Activated T-helper 1 cell treated with Interleukin-2 at 50 U/mL for 16 hours (primary cell): ENCODE results near the gene KIZ.
"Not testable (repeated sequence)": the region's sequence is repeated elsewhere in the genome, so short reads cannot be mapped to it uniquely, and the experiment has no call there.

Experiments used
- DNase-seq: peaks from one replicate; pipeline ENCODE4 v3.0.0-alpha.2; 2020; ENCODE audit warnings: low read depth

The KIZ gene

GRCh38 chr20:21139881-21140566, 14.1 kb downstream of the KIZ start:
- no peak for DNase-seq

GRCh38 chr20:21141825-21142224, 15.9 kb downstream of the KIZ start:
- DNase-seq: no peak

DNA sequence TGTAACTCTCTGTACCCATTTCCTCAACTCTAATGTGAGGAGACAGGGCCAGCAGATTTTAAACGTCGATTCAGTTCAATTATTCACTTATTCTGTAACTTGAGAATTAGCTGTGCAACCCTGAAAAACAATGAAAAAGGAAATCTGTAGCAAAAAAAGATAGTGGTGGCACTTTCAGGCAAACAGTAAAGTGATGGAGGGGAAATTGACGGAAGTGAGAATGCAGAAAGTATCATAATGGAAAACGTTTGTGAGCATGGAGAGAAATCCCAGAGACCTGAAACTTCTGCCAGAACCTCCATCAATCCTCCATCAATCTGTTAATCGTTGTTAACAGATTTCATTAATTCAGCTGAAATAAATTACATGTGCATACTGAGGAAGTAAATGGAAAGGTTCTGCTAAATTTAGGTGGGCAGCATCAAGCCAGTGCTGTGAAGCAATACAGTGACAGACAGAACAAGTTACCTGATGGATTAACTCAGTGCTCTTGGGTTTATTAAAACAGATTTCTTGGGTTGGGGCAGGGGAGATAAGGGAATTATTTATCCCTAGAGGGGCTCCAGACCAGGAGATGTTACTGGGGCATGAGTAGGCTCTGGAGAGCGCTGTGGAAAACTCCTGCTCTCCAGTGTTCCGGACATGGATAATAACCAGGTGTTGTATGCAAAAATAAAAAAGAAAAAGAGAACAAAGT, 17.5 kb downstream of the KIZ start:
- DNase-seq: no peak

- DNase-seq: no peak
Measured at GRCh38 chr20:21145424-21145823, 19.5 kb downstream of the KIZ start.

DNA sequence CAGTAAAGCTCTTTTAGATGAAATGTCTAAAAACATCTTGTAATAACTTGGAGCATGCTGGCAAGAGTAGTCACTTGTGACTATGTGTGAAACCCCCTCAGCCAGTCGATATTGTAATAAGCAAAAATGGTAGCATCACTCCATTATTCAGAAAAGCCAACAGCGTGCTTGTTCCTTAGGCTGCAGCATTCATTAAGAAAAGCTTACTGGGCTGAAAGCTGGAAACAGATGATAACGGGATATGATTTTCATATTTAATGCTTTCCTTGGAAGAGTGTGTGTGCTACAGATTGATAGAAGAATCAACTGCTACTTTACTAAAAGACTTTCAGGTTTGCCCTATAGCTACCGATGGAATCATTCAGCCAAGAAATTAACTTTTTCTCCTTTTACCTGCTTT, 20.3 kb downstream of the KIZ start:
- no peak for DNase-seq

- no peak for DNase-seq
Measured at GRCh38 chr20:21147593-21147992, 21.7 kb downstream of the KIZ start.

- no peak for DNase-seq
Measured at GRCh38 chr20:21149344-21149743, 23.5 kb downstream of the KIZ start.

DNA sequence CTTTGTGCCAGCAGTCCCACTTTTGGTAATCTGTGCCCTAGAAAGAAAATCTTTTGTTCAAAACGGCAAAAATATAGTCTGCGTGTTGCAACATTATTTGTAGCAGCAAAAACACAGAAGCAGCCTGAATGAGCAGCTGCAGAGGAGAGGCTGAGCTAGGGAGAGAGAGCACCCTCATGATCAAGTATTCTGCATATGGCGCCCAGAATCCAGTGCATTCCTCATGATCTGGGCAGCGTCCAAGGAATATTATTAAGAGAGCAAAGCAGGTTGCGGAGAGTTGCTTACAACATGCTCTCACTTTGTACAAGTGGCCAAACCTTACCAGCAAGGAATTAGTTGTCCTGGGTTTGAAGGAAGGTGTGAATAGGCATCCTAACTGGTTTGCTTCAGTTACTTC, 25.9 kb downstream of the KIZ start:
- no peak for DNase-seq

DNA sequence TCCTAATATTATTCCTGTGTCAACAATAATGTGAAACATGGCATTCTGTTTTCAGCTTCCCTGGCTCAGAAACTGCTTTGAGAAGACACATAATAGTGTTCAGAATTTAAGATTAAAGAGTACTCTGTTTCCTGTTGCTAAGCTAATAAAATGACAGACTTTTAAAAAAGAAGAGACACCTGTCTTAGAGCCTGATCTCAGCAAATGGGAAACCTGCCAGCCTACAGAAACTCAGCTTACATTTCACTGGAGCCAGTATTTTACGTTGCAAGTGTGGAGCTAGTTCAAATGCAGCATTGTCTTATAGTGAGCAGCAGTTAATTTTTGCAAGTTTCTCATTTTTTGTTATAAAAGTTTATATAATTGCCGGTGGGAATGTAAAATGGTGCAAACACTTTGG, 28.8 kb downstream of the KIZ start:
- DNase-seq: no peak

GRCh38 chr20:21155268-21155667, 29.4 kb downstream of the KIZ start:
- DNase-seq: no peak

DNA sequence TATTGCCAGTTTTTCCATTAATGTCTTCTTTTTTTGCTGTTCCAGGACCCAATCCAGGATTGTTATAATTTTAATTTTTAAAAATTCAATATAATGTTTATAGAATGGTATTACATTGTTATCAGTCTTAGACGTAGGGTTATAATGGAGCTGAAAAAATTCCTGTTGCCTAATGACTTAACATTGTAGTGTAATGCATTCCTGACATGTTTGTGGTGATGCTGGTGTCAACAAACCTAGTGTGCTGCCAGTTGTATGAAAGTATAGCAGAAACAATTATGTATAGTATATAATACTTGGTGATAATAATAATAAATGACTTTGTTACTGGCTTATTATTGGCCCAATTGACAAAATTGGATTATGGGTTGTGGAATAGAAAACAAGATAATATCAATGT, 30.4 kb downstream of the KIZ start:
- no peak for DNase-seq

GRCh38 chr20:21157006-21157405, 31.1 kb downstream of the KIZ start:
- DNase-seq: no peak

- no peak for DNase-seq
Measured at GRCh38 chr20:21159658-21160380, 33.9 kb downstream of the KIZ start.

- DNase-seq: no peak
Measured at GRCh38 chr20:21161926-21162325, 36.0 kb downstream of the KIZ start.

DNA sequence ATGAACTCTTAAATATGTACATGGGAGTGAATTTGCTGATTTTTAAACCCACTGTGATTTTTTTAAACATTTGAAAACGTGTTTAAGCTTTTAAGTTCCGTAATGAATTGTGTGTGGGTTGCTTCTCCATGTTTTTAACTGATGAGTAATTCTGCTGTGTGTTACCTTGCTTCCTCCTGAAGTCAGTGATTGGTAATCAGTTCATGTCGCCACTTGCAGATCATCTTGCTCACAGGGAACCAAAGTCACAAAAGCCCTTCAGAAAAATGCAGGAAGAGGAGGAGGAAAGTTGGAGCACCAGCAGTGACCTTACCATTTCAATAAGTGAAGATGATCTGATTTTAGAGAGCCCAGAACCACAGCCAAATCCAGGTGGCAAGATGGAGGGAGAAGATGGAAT, 36.7 kb downstream of the KIZ start:
- no peak for DNase-seq

- DNase-seq: no peak
Measured at GRCh38 chr20:21166801-21167200, 40.9 kb downstream of the KIZ start.

GRCh38 chr20:21167261-21167660, 41.4 kb downstream of the KIZ start:
- DNase-seq: no peak

- not testable (repeated sequence) for DNase-seq
Measured at GRCh38 chr20:21168061-21168460, 42.2 kb downstream of the KIZ start.

DNA sequence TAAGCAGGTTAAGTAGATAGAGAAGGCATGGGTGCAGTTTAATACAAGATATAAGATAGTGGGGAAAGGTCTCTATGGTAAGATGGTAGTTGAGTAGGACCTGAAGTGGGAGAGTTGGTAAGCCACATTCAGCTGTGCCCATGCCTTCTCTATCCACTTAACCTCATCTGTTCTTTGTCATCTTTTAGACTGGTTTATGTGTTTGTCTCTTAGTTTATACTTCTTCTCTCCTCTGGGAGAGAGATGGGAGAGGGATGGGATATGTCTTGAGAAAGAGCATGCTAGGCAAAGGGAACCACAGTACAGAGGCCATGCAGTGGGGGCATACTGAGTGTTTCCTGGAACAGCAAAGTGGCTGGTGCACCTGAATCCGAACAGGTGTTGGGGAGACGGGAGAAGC, 46.7 kb downstream of the KIZ start:
- no peak for DNase-seq

DNA sequence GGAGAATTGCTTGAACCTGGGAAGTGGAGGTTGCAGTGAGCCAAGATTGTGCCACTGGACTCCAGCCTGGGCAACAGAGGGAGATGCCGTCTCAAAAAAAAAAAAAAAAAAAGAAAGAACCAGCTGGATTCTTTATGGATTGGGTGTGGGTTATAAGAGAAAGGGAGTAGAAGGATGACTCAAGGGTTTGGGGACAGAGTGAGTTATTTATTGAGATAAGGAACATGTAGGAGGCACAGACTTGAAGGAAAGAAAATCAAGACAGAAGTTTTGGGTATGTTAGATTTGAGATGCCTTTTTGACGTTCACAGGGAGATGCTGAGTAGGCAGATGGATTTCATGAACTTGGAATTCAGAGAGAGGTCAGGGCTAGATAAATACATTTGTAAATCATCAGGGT, 47.6 kb downstream of the KIZ start:
- no peak for DNase-seq

DNA sequence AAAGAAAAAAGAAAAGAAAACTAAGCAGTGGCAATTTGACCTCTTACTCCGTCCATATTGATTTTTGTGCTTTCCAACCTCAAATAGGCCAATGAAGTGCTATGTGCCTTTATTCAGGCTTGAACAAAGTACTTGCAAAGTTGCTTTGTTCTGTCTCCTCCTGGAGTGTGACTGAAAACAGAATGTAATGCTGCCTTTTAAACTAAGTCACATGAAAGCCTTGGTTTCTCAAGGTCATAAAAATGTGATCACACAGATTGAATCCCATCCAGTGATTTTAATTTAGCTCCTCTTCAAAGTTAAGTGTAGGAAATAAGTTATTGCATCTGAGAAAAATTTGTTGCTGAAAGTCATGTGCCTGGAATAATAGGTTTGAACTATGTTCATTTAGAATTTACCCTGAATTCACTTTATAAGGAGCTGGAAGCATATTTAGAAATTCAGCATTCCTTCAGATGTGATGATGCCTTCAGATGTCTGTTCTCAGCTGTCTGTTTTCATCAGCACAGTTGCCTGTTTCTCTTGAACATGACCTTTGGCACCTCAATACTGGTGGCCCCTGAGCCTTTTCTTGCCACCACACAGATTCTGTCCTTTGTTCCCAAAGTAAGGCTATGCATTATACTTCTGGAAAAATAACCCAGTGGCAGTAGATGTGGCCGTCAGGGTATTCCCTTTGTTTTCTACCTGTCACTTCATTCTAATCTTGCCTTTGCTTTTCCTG, 48.8 kb downstream of the KIZ start:
- no peak for DNase-seq

GRCh38 chr20:21175433-21175832, 49.6 kb downstream of the KIZ start:
- DNase-seq: no peak

DNA sequence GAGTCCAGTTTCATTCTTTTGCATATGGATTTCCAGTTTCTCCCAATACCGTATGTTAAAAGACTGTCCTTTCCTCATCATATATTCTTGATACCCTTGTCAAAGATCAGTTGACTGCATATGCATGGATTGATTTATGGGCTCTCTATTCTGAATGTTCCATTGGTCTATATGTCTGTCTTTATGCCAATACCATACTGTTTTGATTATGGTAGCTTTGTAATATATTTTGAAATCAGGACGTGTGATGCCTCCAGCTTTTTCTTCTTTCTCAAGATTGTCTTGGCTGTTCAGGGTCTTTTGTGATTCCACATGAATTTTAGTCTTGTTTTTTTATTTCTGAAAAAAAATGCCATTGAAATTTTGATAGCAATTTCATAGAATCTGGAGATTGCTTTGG, 51.9 kb downstream of the KIZ start:
- no peak for DNase-seq
